Left cardiac atrium (tissue), 4 donors: ENCODE measurements around the gene TYMS. TPM values are rescaled to one million over a fixed set of nuclear protein-coding genes. Genes with fewer than 3 reads are reported as not detected.

Experiments used
- ATAC-seq, 2 donors: fragments of 200-7000 bp; cut with Tn5 transposase; one replicate each; pipeline ENCODE4 v1.9.1; 2020; ENCODE audit warnings: mild to moderate bottlenecking in 2 of 2, moderate library complexity in 2 of 2
- DNase-seq: peaks from one replicate; pipeline ENCODE4 v3.0.0-alpha.2; 2020
- intact Hi-C, 2 donors: fragments of 100-400 bp; cut with DNase I; formaldehyde crosslinking; loops; one replicate each; pipeline versions ENCODE4 v1.14.1 to v1.15.1; 2022 to 2023
- total RNA-seq, 2 donors: library from RNA; stranded (reverse); fragmentation: NEBNext Ultra II Directional; extraction: Animal tissue kit (Norgen Biotek cat#: 25700); gene quantifications; one replicate each; pipeline ENCODE4 v1.2.1, GENCODE V29; 2021
- donor health status: DM: no; HTN: yes; CAD: no.
- donor health status: DM: no; HTN: yes; CAD: no; lungs with severe emphysema.
- donor health status: DM: yes; HTN: yes; CAD: no.
- donor health status: Dilated cardiomyopathy.

TYMS gene
- total RNA-seq, 2 donors from 2014 or later: 3.8 to 7.3 TPM

GRCh38 chr18:634551-635045 is 22.9 kb upstream of the TYMS start:
- ATAC-seq (no peak), DNase-seq (no peak)
- intact Hi-C loops: no loop called here

- ATAC-seq (no peak), DNase-seq (no peak)
- intact Hi-C loops: no loop called here
Measured at GRCh38 chr18:635171-635570, 22.3 kb upstream of the TYMS start.

GRCh38 chr18:641224-641623 is 16.2 kb upstream of the TYMS start:
- DNase-seq (no peak), ATAC-seq (no peak)
- intact Hi-C loops: no loop called here

GRCh38 chr18:644395-645004 is 13.0 kb upstream of the TYMS start:
- intact Hi-C loops: no loop called here
- ATAC-seq: no peak

DNA sequence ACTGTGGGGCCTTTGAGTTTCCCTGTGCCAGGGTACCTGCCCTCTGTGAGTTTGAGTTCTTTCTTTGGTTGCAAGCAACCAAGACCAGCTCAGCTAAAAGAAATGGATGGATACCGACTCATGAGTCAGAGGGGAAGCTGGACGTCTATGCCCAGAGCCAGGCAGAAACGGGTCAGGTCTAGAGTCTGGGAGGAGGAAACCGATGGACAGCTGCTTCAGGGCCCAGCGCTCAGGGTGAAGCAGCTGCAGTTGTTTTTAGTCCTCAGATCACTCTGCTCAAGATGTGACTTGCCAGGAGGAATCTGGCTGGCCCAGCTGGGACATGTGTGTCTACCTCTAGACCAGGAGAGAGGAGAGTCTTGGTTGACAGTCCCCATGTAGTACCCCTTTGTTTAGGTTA is 10.1 kb upstream of the TYMS start:
- no peak for DNase-seq
- intact Hi-C loops: no loop called here
- ATAC-seq: no peak

More at GRCh38 chr18:644395-645004, 13.0 kb upstream of the TYMS start:
- DNase-seq: no peak

DNA sequence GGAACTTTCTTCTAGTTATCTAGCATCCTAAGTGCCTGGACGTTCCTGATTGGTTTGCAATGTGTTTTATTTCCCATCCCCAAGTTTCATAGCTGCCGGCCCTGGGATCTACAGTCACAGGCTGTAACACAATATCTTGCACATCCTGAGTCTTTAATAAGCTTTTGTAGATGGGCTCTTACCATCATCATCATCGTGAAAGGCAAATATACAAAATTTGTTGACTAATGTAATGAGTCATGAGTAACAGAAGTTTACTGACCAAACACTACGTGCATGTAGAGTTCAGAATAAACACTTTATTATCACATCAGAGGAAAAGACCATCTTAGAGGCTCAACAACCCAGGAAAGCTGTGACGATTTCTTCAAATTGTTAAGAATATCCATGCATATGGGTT is 8.1 kb upstream of the TYMS start:
- no peak for DNase-seq
- no peak for ATAC-seq
- intact Hi-C loops: no loop called here

DNA sequence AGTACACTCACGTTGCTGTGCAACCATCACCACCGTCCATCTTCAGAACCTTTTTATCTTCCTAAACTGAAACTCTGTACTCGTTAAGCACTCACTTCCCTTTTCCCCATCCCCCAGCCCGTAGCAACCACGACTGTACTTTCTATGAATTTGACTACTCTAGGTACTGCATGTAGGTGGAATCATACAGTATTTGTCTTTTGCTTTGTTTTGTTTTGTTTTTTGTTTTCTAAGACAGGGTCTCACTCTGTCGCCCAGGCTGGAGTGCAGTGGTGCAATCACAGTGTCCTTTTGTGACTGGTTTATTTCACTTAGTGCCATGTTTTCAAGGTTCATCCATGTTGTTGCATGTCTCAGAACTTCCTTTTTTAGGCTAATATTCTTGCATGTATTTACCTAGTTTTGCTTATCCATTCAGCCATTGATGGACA is 7.0 kb upstream of the TYMS start:
- ATAC-seq (no peak), DNase-seq (no peak)
- intact Hi-C loops: no loop called here

- intact Hi-C loops: no loop called here
- ATAC-seq (no peak), DNase-seq (no peak)
Measured at GRCh38 chr18:652131-652530, 5.3 kb upstream of the TYMS start.

DNA sequence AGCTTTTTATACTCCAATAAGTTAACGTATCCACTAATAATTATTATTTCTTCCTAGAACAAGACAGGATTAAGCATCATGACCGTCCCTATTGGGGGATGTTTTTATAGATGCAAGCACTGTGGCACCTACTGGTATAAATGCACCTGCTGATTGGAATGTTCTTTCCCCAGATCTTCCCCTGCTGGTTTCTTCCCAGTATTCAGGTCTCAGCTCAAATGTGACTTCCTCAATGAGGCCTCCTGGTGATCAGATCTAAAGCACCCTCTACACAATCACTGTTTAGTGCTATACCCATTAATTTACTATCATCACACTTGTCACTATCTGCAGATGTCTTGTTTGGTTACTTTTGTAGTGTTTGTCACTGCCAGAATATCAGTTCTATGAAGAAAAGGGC is 3.9 kb upstream of the TYMS start:
- intact Hi-C loops: no loop called here
- DNase-seq (no peak), ATAC-seq (no peak)

- ATAC-seq (no peak), DNase-seq (no peak)
- intact Hi-C loops: no loop called here
Measured at GRCh38 chr18:654601-655000, 2.9 kb upstream of the TYMS start.

DNA sequence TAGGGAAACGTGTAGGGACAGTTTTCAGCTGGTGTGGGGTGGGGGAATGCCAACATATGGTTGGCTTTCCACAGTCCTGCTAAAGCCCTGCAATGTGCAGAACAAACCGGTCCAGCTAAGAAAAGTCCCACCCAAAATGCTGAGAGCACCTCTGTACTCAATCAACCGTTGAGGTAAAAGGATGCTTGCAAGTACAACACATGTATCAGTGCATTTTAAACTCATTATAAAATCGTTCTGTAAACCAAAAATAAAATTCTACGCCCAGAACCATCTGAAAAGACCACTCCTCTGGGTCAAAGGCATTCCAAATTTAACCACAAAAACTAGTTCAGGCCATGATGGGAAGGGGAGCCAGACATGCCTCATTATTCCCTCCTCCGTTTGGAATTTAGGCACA is 2.0 kb upstream of the TYMS start:
- no peak for DNase-seq
- no peak for ATAC-seq
- intact Hi-C loops: no loop called here

GRCh38 chr18:658001-658946 is 821 bp downstream of the TYMS start:
- peak; percentile 90 to 96 for ATAC-seq
- peak; percentile 84 for DNase-seq
- intact Hi-C loops: no loop called here

- ATAC-seq: no peak
- no peak for DNase-seq
- intact Hi-C loops: no loop called here
Measured at GRCh38 chr18:658947-659533, 1.6 kb downstream of the TYMS start.

- no peak for ATAC-seq
- intact Hi-C loops: no loop called here
- no peak for DNase-seq
Measured at GRCh38 chr18:659597-659996, 2.1 kb downstream of the TYMS start.

DNA sequence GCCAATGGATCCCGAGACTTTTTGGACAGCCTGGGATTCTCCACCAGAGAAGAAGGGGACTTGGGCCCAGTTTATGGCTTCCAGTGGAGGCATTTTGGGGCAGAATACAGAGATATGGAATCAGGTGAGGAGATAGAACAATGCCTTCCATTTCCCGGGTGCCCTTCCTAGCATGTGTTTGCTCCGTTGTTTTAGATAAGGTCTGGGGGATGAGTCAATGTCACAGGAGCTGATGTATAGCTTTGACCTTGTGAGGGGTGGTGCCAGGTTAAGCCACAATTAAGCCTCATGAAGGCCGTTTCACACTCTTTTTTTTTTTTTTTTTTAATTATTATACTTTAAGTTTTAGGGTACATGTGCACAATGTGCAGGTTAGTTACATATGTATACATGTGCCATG is 4.7 kb downstream of the TYMS start:
- DNase-seq (no peak), ATAC-seq (no peak)
- intact Hi-C loops: no loop called here

DNA sequence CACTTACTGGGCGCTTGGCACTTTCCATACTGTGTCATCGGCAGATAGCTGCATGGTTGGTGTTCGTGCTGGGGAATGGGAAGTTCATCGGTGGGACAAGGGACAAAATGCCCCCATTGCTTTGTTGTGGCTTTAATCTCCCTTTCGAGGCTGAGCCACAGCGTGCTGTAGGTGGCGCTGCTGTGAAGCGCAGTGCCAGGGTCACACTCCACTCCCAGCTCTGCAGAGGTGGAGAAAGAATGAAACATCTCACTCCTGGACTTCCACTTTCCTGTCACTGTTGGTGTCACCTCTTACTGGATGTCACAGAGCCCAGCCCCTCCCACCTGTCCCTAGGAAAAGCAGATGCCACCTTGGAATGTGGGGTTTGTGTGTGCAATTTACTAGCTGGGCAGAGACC is 8.7 kb downstream of the TYMS start:
- ATAC-seq: peak in 1 of 2 donors; percentile 33
- DNase-seq: no peak
- intact Hi-C loops: no loop called here

GRCh38 chr18:666628-667027 is 9.2 kb downstream of the TYMS start:
- intact Hi-C loops: no loop called here
- DNase-seq (no peak), ATAC-seq (no peak)

DNA sequence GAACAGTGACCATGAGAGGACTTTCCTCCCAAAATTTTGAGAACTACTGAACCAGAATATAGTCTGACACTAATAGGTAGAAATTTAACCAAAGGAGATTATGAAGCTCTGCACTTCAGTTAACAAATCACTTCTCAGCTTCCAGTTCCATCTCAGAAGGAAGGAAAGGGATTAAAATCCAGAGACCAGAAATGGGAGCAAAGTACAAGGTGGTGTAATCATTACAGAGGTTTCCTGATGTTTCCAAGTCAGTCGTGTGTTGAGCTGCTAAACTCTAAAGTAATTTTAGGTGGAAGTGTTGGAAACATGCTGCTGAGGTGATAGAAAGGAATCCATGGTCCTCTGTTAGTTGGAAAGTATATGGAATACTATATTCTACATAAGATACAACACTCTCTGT is 10.8 kb downstream of the TYMS start:
- intact Hi-C loops: no loop called here
- ATAC-seq (no peak), DNase-seq (no peak)

DNA sequence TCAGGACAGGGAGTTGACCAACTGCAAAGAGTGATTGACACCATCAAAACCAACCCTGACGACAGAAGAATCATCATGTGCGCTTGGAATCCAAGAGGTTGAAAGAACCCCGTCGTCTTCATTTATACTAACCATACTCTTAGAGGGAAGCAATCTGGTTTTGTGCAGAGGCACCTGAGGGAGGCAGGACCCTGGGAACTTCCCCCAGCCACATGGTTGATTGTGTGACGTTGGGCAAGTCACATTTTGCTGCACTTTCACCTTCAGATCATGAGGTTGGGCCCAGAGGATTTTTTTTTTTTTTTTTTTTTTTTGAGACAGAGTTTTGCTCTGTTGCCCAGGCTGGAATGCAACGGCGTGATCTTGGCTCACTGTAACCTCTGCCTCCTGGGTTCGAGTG is 11.6 kb downstream of the TYMS start:
- ATAC-seq (no peak), DNase-seq (no peak)
- intact Hi-C loops: no loop called here

DNA sequence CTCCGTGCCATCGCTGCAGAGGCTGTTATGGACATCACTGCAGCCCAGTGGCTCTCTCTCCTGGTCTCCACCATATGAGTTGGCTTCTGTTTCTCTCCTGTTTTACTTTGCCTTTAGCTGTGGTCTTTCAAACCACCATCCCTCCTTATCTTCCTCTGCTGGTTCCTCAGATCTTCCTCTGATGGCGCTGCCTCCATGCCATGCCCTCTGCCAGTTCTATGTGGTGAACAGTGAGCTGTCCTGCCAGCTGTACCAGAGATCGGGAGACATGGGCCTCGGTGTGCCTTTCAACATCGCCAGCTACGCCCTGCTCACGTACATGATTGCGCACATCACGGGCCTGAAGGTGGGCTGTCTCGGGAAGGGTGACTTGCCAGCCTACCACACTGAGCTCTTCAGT is 13.1 kb downstream of the TYMS start:
- intact Hi-C loops: no loop called here
- no peak for ATAC-seq
- no peak for DNase-seq
